Kidney (tissue), 14 donors: ENCODE measurements around the gene MLH3. TPM values are rescaled to one million over a fixed set of nuclear protein-coding genes. Genes with fewer than 3 reads are reported as not detected.

Experiments
- DNase-seq, 5 donors: peaks; one replicate each; pipeline ENCODE4 v3.0.0-alpha.2; 2013 to 2020
- FAIRE-seq: peaks from 2 replicates; lab custom pipeline; 2012; peaks lifted over from hg19 to GRCh38; lab: Jason Lieb, UNC
- H3K27ac ChIP-seq, 2 donors: one replicate each; pipeline ENCODE4 v1.7.0; 2013; ENCODE audit warnings: low read depth in 2 of 2, low read length in 2 of 2, inconsistent platforms in 1 of 2
- H3K27me3 ChIP-seq: one replicate; pipeline ENCODE4 v1.7.1; 2013; ENCODE audit warnings: low read length, inconsistent platforms; ENCODE audit not compliant: control insufficient read depth, insufficient read depth
- H3K36me3 ChIP-seq, 3 donors: one replicate each; pipeline versions ENCODE4 v1.7.0 to v1.7.1; 2013; ENCODE audit warnings: low read length in 3 of 3, control low read depth in 1 of 3, inconsistent platforms in 1 of 3; ENCODE audit not compliant: insufficient read depth in 3 of 3, control insufficient read depth in 2 of 3
- H3K4me1 ChIP-seq, 3 donors: one replicate each; pipeline versions ENCODE4 v1.7.0 to v1.7.1; 2013; ENCODE audit warnings: low read length in 3 of 3, inconsistent platforms in 1 of 3, low read depth in 1 of 3; ENCODE audit not compliant: control insufficient read depth in 2 of 3, insufficient read depth in 2 of 3
- H3K4me3 ChIP-seq, 3 donors: one replicate each; pipeline versions ENCODE4 v1.7.0 to v1.8.1; 2013; ENCODE audit warnings: low read length in 3 of 3, control low read depth in 1 of 3, inconsistent platforms in 1 of 3
- H3K9ac ChIP-seq, 3 donors: one replicate each; pipeline versions ENCODE4 v1.7.0 to v1.7.1; 2013; ENCODE audit warnings: low read length in 3 of 3, control low read depth in 1 of 3, inconsistent platforms in 1 of 3
- H3K9me3 ChIP-seq, 3 donors: one replicate each; pipeline versions ENCODE4 v1.7.0 to v1.7.1; 2013; ENCODE audit warnings: low read length in 3 of 3, control low read depth in 1 of 3, inconsistent platforms in 1 of 3; ENCODE audit not compliant: control insufficient read depth in 2 of 3, insufficient read depth in 1 of 3
- CTCF ChIP-seq: IDR thresholded peaks from 3 replicates; pipeline ENCODE4 v1.5.1; 2012; ENCODE audit warnings: mild to moderate bottlenecking, moderate library complexity, borderline replicate concordance; ENCODE audit not compliant: insufficient read depth; ENCODE audit errors: extremely low read depth
- intact Hi-C: fragments of 100-400 bp; cut with DNase I; formaldehyde crosslinking; loops from one replicate; pipeline ENCODE4 v1.11.1; 2022
- polyA plus RNA-seq: library from polyadenylated mRNA; stranded (reverse); fragments of 350-450 nt; fragmentation: Illumina TruSeq; extraction: RNeasy Lipid Tissue Mini Kit (QIAGEN cat#74804); gene quantifications from one replicate; pipeline ENCODE4 v1.2.3, GENCODE V29; 2014; ENCODE audit warnings: low read depth, low replicate concordance; ENCODE audit not compliant: insufficient read depth
- total RNA-seq: library from RNA; stranded (reverse); fragmentation: NEBNext Ultra II Directional; extraction: Animal tissue kit (Norgen Biotek cat#: 25700); gene quantifications from one replicate; pipeline ENCODE4 v1.2.1, GENCODE V29; 2021
- donor health status: control.
- donor health status: control.
- donor health status: control.
- donor health status: control.
- donor health status: control.
- donor health status: DM: yes; HTN: yes; CAD: no.
- donor health status: Normal renal cell carcinoma (clear cell type).

The MLH3 gene
- total and polyA plus RNA-seq, 2 donors from 2014 or later = 21.7 to 31.2 TPM

DNA sequence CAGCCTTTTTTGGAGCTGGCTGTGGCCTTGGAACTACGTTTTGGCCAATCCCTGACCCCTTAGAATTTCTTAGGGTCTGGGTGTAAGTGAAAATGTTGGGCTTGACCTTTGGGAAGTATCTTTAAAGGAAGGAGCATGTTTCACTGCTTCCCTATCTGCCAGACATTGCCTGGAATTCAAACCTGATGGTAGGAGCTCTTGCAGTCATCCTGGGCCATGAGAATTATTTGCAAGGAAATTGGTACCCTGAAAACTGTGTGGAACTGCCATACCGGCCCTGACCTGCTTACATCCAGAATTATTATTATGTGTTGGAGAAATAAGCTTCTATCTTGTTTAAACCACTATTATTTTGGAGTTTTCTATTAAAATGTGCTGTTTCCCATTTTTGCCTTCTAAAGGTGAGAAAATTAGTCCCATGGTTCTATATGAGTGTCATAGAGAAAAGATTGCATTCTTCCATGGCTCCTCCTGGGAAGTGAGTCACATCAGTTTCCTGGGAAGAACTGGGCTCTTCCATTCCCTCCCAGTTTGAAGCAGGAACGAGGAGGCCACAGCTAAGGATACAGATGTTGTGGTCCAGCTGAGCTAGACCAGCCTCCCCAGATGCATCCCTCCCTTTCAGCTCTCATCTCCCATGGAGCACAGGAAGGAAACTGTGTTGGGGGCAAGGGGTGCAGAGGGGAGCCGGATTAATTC lies 86.3 kb downstream of the MLH3 start:
- TF ChIP-seq CTCF = no peak
- no peak for DNase-seq
- H3K4me1 ChIP-seq = no peaks in the 10 kb centered on the region
- H3K27ac ChIP-seq = no peak overlapping the region
- H3K9ac ChIP-seq = no peak overlapping the region
- no peaks in the 10 kb centered on the region for H3K9me3 ChIP-seq
- intact Hi-C loops = no loop called here
- H3K4me3 ChIP-seq = no peak overlapping the region
- H3K27me3 ChIP-seq = no peaks in the 10 kb centered on the region
- no peaks in the 10 kb centered on the region for H3K36me3 ChIP-seq
- FAIRE-seq = no peak

Other genes starting within 250 kb of the MLH3 start
- gene PROX2, start 175.3 kb downstream of the MLH3 start, total RNA-seq = not detected
- not detected for gene PROX2, start 175.3 kb downstream of the MLH3 start, polyA plus RNA-seq
- 98.6 TPM for gene DLST, start 169.6 kb downstream of the MLH3 start, total RNA-seq
- gene DLST, start 169.6 kb downstream of the MLH3 start, polyA plus RNA-seq = 112 TPM
- 7.9 TPM for gene RPS6KL1, start 128.2 kb downstream of the MLH3 start, total RNA-seq
- gene RPS6KL1, start 128.2 kb downstream of the MLH3 start, polyA plus RNA-seq = 3.7 TPM
- 9.3 TPM for gene PGF, start 95.9 kb downstream of the MLH3 start, total RNA-seq
- 12.1 TPM for gene PGF, start 95.9 kb downstream of the MLH3 start, polyA plus RNA-seq
- 44.0 TPM for gene EIF2B2, start 48.5 kb downstream of the MLH3 start, total RNA-seq
- gene EIF2B2, start 48.5 kb downstream of the MLH3 start, polyA plus RNA-seq = 60.6 TPM
- gene ACYP1, start 12.6 kb upstream of the MLH3 start, total RNA-seq = 20.6 TPM
- gene ACYP1, start 12.6 kb upstream of the MLH3 start, polyA plus RNA-seq = 16.8 TPM
- 6.7 TPM for gene ZC2HC1C, start 18.2 kb upstream of the MLH3 start, total RNA-seq
- gene ZC2HC1C, start 18.2 kb upstream of the MLH3 start, polyA plus RNA-seq = 11.9 TPM
- gene NEK9, start 75.6 kb upstream of the MLH3 start, total RNA-seq = 81.5 TPM
- 25.4 TPM for gene NEK9, start 75.6 kb upstream of the MLH3 start, polyA plus RNA-seq
- 401 TPM for gene TMED10, start 125.1 kb upstream of the MLH3 start, total RNA-seq
- 222 TPM for gene TMED10, start 125.1 kb upstream of the MLH3 start, polyA plus RNA-seq
- 116 TPM for gene FOS, start 227.4 kb upstream of the MLH3 start, total RNA-seq
- gene FOS, start 227.4 kb upstream of the MLH3 start, polyA plus RNA-seq = 193 TPM